T-cell (primary cell): ENCODE results near the gene PISD. TPM values are rescaled to one million over a fixed set of nuclear protein-coding genes. Genes with fewer than 3 reads are reported as not detected.
A peak's percentile ranks its signal among the peaks of the same experiment; 100 is the strongest.

ENCODE experiments used
- ATAC-seq, 4 experiments: fragments of 200-7000 bp in 3 of 4; fragments of 150-1000 bp in 1 of 4; cut with Tn5 transposase; replicated peaks in 1 of 4; 1 replicate in 3 of 4; 2 replicates in 1 of 4; pipeline ENCODE4 v1.10.0; 2021; ENCODE audit warnings: moderate library complexity in 3 of 4, mild to moderate bottlenecking in 2 of 4, moderate number of reproducible peaks in 1 of 4
- CTCF ChIA-PET, 2 donors: fragments of 300-600 bp; sonication (Branson Sonifier 250); formaldehyde crosslinking; loops; one replicate each; lab custom pipeline; 2022; ENCODE audit warnings: antibody characterized with exemption in 2 of 2; lab: Charles Lee
- POLR2A ChIA-PET, 2 donors: fragments of 300-600 bp; sonication (Branson Sonifier 250); formaldehyde crosslinking; loops; one replicate each; lab custom pipeline; 2022; ENCODE audit warnings: antibody characterized with exemption in 2 of 2; lab: Charles Lee
- DNase-seq, 35 experiments: peaks; one replicate each; pipeline versions ENCODE4 v3.0.0 to v3.0.0-alpha.2; 2013 to 2023
- H3K27ac ChIP-seq: one replicate; pipeline ENCODE4 v1.5.1; 2013; ENCODE audit warnings: low read length
- H3K27me3 ChIP-seq, 2 experiments: replicated peaks in 1 of 2; 1 replicate in 1 of 2; 2 replicates in 1 of 2; pipeline versions ENCODE4 v1.6.1 to v1.7.0; 2013; ENCODE audit warnings: low read length in 1 of 2, mixed read lengths in 1 of 2; ENCODE audit not compliant: control insufficient read depth in 2 of 2, insufficient read depth in 2 of 2; ENCODE audit errors: extremely low read depth in 1 of 2
- H3K36me3 ChIP-seq, 2 donors: 1 replicate in 1 of 2; 2 replicates in 1 of 2; pipeline versions ENCODE4 v1.6.1 to v1.7.0; 2013; ENCODE audit warnings: low read length in 1 of 2; ENCODE audit not compliant: control insufficient read depth in 2 of 2, insufficient read depth in 1 of 2; ENCODE audit errors: extremely low read depth in 1 of 2
- H3K4me1 ChIP-seq, 2 experiments: 1 replicate in 1 of 2; 2 replicates in 1 of 2; pipeline versions ENCODE4 v1.6.1 to v1.7.0; 2013; ENCODE audit warnings: low read length in 2 of 2, mixed read lengths in 1 of 2; ENCODE audit not compliant: insufficient read depth in 2 of 2, control insufficient read depth in 1 of 2; ENCODE audit errors: extremely low read depth in 1 of 2
- H3K4me3 ChIP-seq, 2 donors: 1 replicate in 1 of 2; 2 replicates in 1 of 2; pipeline versions ENCODE4 v1.5.1 to v1.7.0; 2013; ENCODE audit warnings: mild to moderate bottlenecking in 2 of 2, low read length in 1 of 2, moderate library complexity in 1 of 2; ENCODE audit not compliant: control insufficient read depth in 1 of 2; ENCODE audit errors: extremely low read depth in 1 of 2
- H3K9me3 ChIP-seq: 2 replicates; pipeline ENCODE4 v1.7.0; 2013
- H3K27ac Mint-ChIP-seq, 2 donors: one replicate each; pipeline ENCODE4 v1.8.0; 2020 to 2021; ENCODE audit warnings: mild to moderate bottlenecking in 2 of 2, mixed read lengths in 2 of 2
- H3K27me3 Mint-ChIP-seq, 2 donors: one replicate each; pipeline ENCODE4 v1.8.0; 2021 to 2022; ENCODE audit warnings: mixed read lengths in 2 of 2
- H3K36me3 Mint-ChIP-seq: one replicate; pipeline ENCODE4 v1.8.0; 2021; ENCODE audit warnings: mixed read lengths
- H3K4me1 Mint-ChIP-seq, 3 donors: one replicate each; pipeline ENCODE4 v1.8.0; 2020 to 2022; ENCODE audit warnings: mixed read lengths in 3 of 3, mild to moderate bottlenecking in 1 of 3
- H3K4me3 Mint-ChIP-seq, 3 donors: one replicate each; pipeline ENCODE4 v1.8.0; 2020 to 2022; ENCODE audit warnings: mild to moderate bottlenecking in 3 of 3, mixed read lengths in 3 of 3, moderate library complexity in 3 of 3
- H3K9me3 Mint-ChIP-seq, 3 donors: one replicate each; pipeline ENCODE4 v1.8.0; 2020 to 2022; ENCODE audit warnings: mixed read lengths in 3 of 3
- WGBS: methylation state at CpG from one replicate; pipeline ENCODE4 v1.1.5; 2013; ENCODE audit warnings: missing lambda C conversion rate; ENCODE audit not compliant: insufficient coverage; 5-methylcytosine and 5-hydroxymethylcytosine counted together
- total RNA-seq, 35 experiments: library from RNA in 6 of 35; stranded (reverse) in 6 of 35; fragments of 120-200 nt in 1 of 35; gene quantifications; one replicate each; pipeline versions ENCODE4 v1.2.1 to v1.2.4 and lab custom pipeline; 2013 to 2026

Gene PISD
- total RNA-seq, 5 donors from 2014 or later (not counting 1 experiment from before 2014, with no cell fraction given) = 35.0 to 44.2 (median 39.3) TPM

DNA sequence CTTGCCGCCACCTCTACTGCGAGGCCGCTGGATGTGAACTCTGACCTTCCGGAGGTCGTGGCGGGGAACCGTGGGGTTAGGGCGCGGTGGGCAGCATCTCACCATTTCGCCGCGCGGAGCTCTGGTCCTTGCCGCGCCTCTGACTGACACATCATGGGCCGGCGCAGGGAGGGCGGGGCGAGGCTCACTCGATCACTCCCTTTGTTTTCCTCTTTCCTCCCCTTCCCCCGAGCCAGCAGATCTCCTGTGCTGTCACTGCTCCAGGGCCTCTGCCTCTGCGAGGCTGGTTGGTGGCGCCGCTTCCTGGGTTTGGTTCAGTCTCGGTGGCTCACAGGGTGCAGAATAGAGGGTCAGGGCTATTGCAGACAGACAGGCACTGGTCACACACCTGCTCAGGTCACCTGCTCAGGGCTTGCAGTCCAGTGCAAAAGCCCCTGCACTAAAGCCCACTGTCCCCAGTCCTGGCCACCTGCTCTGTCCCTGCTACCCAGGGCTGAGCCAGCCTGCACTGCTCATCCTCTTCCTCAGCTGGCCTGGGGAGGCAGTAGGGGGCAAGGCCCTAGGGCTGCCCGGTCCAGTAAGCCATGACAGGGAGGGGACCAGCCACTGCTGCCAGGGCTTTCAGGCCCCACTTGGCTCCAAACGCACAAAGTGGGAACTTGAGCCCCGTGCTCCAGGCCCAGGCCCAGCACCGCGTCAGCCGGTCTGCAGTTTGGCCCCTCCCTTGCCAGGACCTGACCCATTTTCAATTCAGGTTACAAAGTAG, 36.2 kb downstream of the PISD start:
- Histone ChIP-seq H3K27me3 (no peaks in the 10 kb centered on the region), H3K4me3 (no peak overlapping the region), H3K9me3 (no peaks in the 10 kb centered on the region), H3K36me3 (peaks cover under 1 to 5% of the 10 kb centered on the region in 2 donors), H3K4me1 (peaks cover 12 to 59% of the 10 kb centered on the region in 2 experiments), H3K27ac (no peak overlapping the region)
- no peak for ATAC-seq
- 94% methylated on average over 24 of the region's 31 CpGs for WGBS
- DNase-seq = no peak
- Mint-ChIP-seq H3K4me3 (no peak overlapping the region), H3K36me3 (no peaks in the 10 kb centered on the region), H3K4me1 (peaks cover 42 to 54% (median 47%) of the 10 kb centered on the region in 3 donors), H3K27ac (peak overlapping the region; percentile 67 to 77), H3K9me3 (no peaks in the 10 kb centered on the region), H3K27me3 (no peaks in the 10 kb centered on the region)
- POLR2A ChIA-PET = no interaction called here
- CTCF ChIA-PET = no interaction called here

DNA sequence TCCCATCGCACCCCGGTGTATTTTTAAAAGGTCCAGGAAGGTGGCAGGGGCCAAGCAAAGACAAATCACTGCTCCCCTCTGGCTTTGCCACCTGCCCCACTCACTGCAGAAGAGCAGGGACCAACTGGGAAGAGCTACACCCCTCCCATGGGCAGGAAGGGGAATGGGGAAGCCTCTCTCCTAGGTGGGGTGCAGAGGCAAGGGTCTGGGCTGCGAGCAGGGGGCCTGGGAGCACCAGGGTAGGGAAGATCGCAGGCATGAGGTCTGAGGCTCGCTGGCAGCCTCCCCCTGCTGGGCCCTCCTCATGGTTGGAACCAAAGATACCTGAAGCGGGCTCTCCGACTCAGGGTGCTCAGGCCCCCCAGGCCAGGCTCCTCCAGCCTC, 36.8 kb downstream of the PISD start:
- no peak overlapping the region for H3K4me3 Mint-ChIP-seq
- H3K36me3 ChIP-seq = peaks cover 7% of the 10 kb centered on the region in 2 donors
- peaks cover 11 to 54% of the 10 kb centered on the region in 2 experiments for H3K4me1 ChIP-seq
- ChIA-PET CTCF (no interaction called here), POLR2A (no interaction called here)
- peaks cover 42 to 52% (median 45%) of the 10 kb centered on the region in 3 donors for H3K4me1 Mint-ChIP-seq
- H3K9me3 Mint-ChIP-seq = no peaks in the 10 kb centered on the region
- no peak for ATAC-seq
- no peak for DNase-seq
- 98% methylated on average over 4 of the region's 7 CpGs for WGBS
- no peaks in the 10 kb centered on the region for H3K27me3 Mint-ChIP-seq
- H3K27me3 ChIP-seq = no peaks in the 10 kb centered on the region
- H3K27ac Mint-ChIP-seq = peak overlapping the region; percentile 57 to 71
- no peak overlapping the region for H3K27ac ChIP-seq
- peaks cover 5% of the 10 kb centered on the region for H3K36me3 Mint-ChIP-seq
- no peaks in the 10 kb centered on the region for H3K9me3 ChIP-seq
- no peak overlapping the region for H3K4me3 ChIP-seq

DNA sequence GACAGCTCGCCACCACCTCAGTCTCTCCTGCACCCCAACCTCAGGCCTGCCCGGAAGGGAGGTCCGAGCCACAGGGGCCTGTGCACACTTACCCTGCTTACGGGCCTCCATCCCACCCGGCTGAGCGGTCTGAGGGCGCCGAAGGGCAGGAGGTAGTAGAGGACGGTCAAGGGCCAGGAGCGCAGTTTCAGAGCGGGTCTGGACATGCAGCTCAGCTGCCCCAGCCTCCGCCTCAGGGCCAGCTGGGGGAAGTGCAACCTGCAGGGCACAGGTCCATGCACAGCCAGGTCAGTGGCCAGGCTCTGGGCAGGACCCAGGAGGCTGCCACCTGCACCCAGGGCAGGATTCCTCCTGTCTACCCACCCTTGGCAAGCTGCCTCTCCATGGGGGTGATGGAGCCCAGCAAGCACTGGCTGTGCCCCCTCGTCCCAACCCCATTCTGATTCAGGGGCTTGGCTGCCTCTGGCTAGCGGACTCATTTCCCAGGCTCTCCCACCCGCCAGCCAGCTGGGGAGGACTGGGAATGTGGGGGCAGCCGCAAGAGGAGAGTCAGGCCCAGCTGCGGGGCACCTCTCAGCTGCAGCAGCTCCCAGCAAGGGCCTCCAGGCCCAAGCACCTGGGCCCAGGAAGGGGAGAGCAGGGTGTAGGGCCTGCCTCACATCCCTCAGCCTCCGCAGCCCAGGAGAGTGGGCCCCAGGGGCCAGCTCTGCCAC, 38.3 kb downstream of the PISD start:
- no peak overlapping the region for H3K4me3 Mint-ChIP-seq
- no peak for ATAC-seq
- H3K27ac Mint-ChIP-seq = no peak overlapping the region
- Histone ChIP-seq H3K4me3 (no peak overlapping the region), H3K36me3 (peaks cover 12 to 18% of the 10 kb centered on the region in 2 donors), H3K27me3 (no peaks in the 10 kb centered on the region), H3K9me3 (no peaks in the 10 kb centered on the region), H3K4me1 (peaks cover 4 to 40% of the 10 kb centered on the region in 2 experiments), H3K27ac (no peak overlapping the region)
- no peaks in the 10 kb centered on the region for H3K9me3 Mint-ChIP-seq
- H3K4me1 Mint-ChIP-seq = peaks cover 33 to 41% (median 35%) of the 10 kb centered on the region in 3 donors
- H3K27me3 Mint-ChIP-seq = no peaks in the 10 kb centered on the region
- peaks cover 17% of the 10 kb centered on the region for H3K36me3 Mint-ChIP-seq
- WGBS = 95% methylated on average over 17 of the region's 18 CpGs
- ChIA-PET POLR2A (no interaction called here), CTCF (interaction anchor here in 1 of 2 donors (0.6 to 0.7 kb wide), 2 partner anchors 48 to 166 kb away, joined by 4 to 8 read pairs; no protein-coding TSS in a partner anchor)
- no peak for DNase-seq

DNA sequence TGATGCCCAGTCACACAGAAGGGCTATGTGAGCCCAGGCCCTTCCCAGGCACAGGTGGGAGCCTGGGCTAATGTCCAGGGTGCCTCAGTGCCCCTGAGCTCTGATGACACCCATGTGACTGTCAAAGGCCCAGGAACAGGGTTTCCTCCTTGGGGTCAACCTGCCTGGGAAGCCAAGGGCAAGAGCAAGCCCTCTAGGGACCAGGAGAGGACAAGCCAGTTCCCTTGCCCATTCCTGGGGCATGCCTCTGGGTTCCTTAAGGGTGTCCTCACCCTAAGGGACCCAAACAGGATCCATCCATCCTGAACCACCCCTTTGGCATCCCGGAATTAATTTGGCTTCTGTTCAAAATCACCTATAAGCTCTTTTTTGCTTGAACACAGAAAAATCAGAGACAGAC, 39.0 kb downstream of the PISD start:
- Histone ChIP-seq H3K4me1 (peaks cover 4 to 32% of the 10 kb centered on the region in 2 experiments), H3K27ac (no peak overlapping the region), H3K36me3 (peaks cover 18 to 25% of the 10 kb centered on the region in 2 donors), H3K9me3 (no peaks in the 10 kb centered on the region), H3K4me3 (no peak overlapping the region), H3K27me3 (no peaks in the 10 kb centered on the region)
- no peaks in the 10 kb centered on the region for H3K9me3 Mint-ChIP-seq
- POLR2A ChIA-PET = no interaction called here
- DNase-seq (no peak), ATAC-seq (no peak)
- peaks cover 26 to 34% (median 27%) of the 10 kb centered on the region in 3 donors for H3K4me1 Mint-ChIP-seq
- no peak overlapping the region for H3K4me3 Mint-ChIP-seq
- H3K27me3 Mint-ChIP-seq = no peaks in the 10 kb centered on the region
- CTCF ChIA-PET = interaction anchor here in 1 of 2 donors (0.6 kb wide), 1 partner anchor 55 kb away, joined by 4 read pairs; no protein-coding TSS in a partner anchor
- H3K27ac Mint-ChIP-seq = peak overlapping the region; percentile 19 to 52
- no CpG with 5 or more reads among the region's 1 CpG for WGBS
- H3K36me3 Mint-ChIP-seq = peaks cover 18% of the 10 kb centered on the region

DNA sequence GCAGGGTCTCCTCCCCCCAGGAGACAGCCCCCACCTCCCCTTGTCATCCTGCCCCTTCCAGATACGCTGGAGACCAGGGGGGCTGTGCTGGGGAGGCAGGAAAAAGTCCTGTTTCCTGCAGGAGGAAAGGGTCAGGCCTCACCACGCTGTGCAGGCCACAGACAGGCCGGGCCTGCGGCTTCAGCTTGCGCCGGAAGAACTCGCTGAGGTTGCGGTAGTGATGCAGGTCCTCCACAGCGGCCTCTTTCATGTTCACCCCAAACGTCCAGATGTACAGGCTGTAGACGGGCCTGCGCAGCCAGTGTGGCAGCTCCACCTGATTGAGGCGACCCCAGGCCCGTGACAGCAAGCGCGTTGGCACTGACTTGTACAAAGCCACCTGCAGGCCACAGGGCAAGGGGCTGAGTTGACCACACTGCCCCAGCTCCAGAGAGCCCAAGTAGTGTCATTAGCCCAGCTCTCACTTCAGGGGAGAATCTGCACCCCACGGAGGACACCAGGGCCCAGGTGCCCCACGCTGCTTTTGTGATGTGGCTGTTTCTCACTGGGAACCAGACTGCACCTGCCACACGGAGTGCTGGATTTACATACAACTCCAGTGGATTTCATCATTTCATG, 40.4 kb downstream of the PISD start:
- Histone ChIP-seq H3K27ac (no peak overlapping the region), H3K4me1 (peaks cover 2 to 19% of the 10 kb centered on the region in 2 experiments), H3K27me3 (no peaks in the 10 kb centered on the region), H3K36me3 (peaks cover 20 to 35% of the 10 kb centered on the region in 2 donors), H3K9me3 (no peaks in the 10 kb centered on the region), H3K4me3 (no peak overlapping the region)
- Mint-ChIP-seq H3K36me3 (peaks cover 18% of the 10 kb centered on the region), H3K4me3 (no peak overlapping the region), H3K9me3 (no peaks in the 10 kb centered on the region), H3K27me3 (no peaks in the 10 kb centered on the region), H3K27ac (peak overlapping the region; percentile 31 to 48), H3K4me1 (peaks cover 15 to 22% (median 16%) of the 10 kb centered on the region in 3 donors)
- 86% methylated on average over 17 of the region's 19 CpGs for whole genome bisulfite sequencing
- POLR2A ChIA-PET = interaction anchor here in 1 of 2 donors (0.5 kb wide), 1 partner anchor 23 kb away, joined by 3 read pairs; no protein-coding TSS in a partner anchor
- ATAC-seq (no peak), DNase-seq (no peak)
- CTCF ChIA-PET = no interaction called here
